GM12892 (cell line): Measurements from ENCODE around the gene LARGE1.

ENCODE experiments used
- DNase-seq: peaks from one replicate; pipeline ENCODE4 v3.0.0; 2011; ENCODE audit not compliant: insufficient read length
- FAIRE-seq: peaks from 2 replicates; lab custom pipeline; 2011; peaks lifted over from hg19 to GRCh38; lab: Jason Lieb, UNC
- POLR2A ChIP-seq: IDR thresholded peaks from 2 replicates; pipeline ENCODE4 v1.6.1; 2011; ENCODE audit warnings: low read depth, low read length, control low read depth
- POLR2AphosphoS5 ChIP-seq: IDR thresholded peaks from 2 replicates; pipeline ENCODE4 v1.6.1; 2011; ENCODE audit warnings: low read depth, low read length, control low read depth
- TAF1 ChIP-seq: IDR thresholded peaks from 2 replicates; pipeline ENCODE4 v1.6.1; 2011; ENCODE audit warnings: low read depth, mild to moderate bottlenecking, control low read depth, low read length, borderline replicate concordance

The LARGE1 gene

GRCh38 chr22:33844273-33844672 is 76.0 kb downstream of the LARGE1 start:
- DNase-seq (no peak), FAIRE-seq (no peak)
- no peak for TF ChIP-seq POLR2AphosphoS5
- TF ChIP-seq POLR2A = no peak
- TF ChIP-seq TAF1 = no peak

- FAIRE-seq (peak; percentile 98), DNase-seq (no peak)
- TF ChIP-seq POLR2A (peak; percentile 37; the same call in 1 of the 2 replicates), POLR2AphosphoS5 (peak; percentile 55), TAF1 (no peak)
Measured at GRCh38 chr22:33842421-33843094, 77.7 kb downstream of the LARGE1 start.

GRCh38 chr22:33842006-33842354 is 78.3 kb downstream of the LARGE1 start:
- no peak for DNase-seq
- no peak for TF ChIP-seq POLR2A
- no peak for TF ChIP-seq TAF1
- no peak; the same call in 1 of the 2 replicates for TF ChIP-seq POLR2AphosphoS5
- FAIRE-seq = peak; percentile 84

GRCh38 chr22:33841281-33842005 is 78.8 kb downstream of the LARGE1 start:
- peak; percentile 78 for FAIRE-seq

GRCh38 chr22:33838644-33839043 is 81.6 kb downstream of the LARGE1 start:
- TF ChIP-seq TAF1 (no peak), POLR2AphosphoS5 (no peak), POLR2A (no peak)
- FAIRE-seq = no peak
- no peak for DNase-seq

More at GRCh38 chr22:33841281-33842005, 78.8 kb downstream of the LARGE1 start:
- DNase-seq = no peak
- TF ChIP-seq POLR2A = no peak
- no peak for TF ChIP-seq TAF1
- no peak for TF ChIP-seq POLR2AphosphoS5

GRCh38 chr22:33837826-33838225 is 82.5 kb downstream of the LARGE1 start:
- FAIRE-seq (no peak), DNase-seq (no peak)
- no peak for TF ChIP-seq POLR2A
- no peak for TF ChIP-seq POLR2AphosphoS5
- TF ChIP-seq TAF1 = no peak

GRCh38 chr22:33835265-33835664 is 85.0 kb downstream of the LARGE1 start:
- no peak for FAIRE-seq
- no peak for DNase-seq
- TF ChIP-seq POLR2A (no peak), POLR2AphosphoS5 (no peak), TAF1 (no peak)

- TF ChIP-seq POLR2A (no peak), POLR2AphosphoS5 (no peak), TAF1 (no peak)
- DNase-seq = no peak
- FAIRE-seq = no peak
Measured at GRCh38 chr22:33832558-33833151, 87.6 kb downstream of the LARGE1 start.

GRCh38 chr22:33831651-33832050 is 88.6 kb downstream of the LARGE1 start:
- DNase-seq (no peak), FAIRE-seq (no peak)
- TF ChIP-seq POLR2AphosphoS5 (no peak), POLR2A (no peak)

- DNase-seq (no peak), FAIRE-seq (no peak)
- TF ChIP-seq POLR2A = no peak
- TF ChIP-seq POLR2AphosphoS5 = no peak
- no peak for TF ChIP-seq TAF1
Measured at GRCh38 chr22:33831207-33831606, 89.1 kb downstream of the LARGE1 start.

GRCh38 chr22:33829546-33830280 is 90.6 kb downstream of the LARGE1 start:
- DNase-seq = no peak
- no peak for FAIRE-seq
- no peak for TF ChIP-seq POLR2A
- no peak for TF ChIP-seq POLR2AphosphoS5
- TF ChIP-seq TAF1 = no peak
